IPS-18a (cell line): Measurements from ENCODE around the gene SMOC1.

Experiments used
- H3K27ac ChIP-seq: one replicate; pipeline ENCODE4 v1.5.1; 2013; ENCODE audit warnings: low read length
- H3K27me3 ChIP-seq: one replicate; pipeline ENCODE4 v1.6.1; 2013; ENCODE audit warnings: mild to moderate bottlenecking, low read length; ENCODE audit not compliant: control insufficient read depth, insufficient read depth
- H3K36me3 ChIP-seq: one replicate; pipeline ENCODE4 v1.6.1; 2013; ENCODE audit warnings: low read depth, low read length; ENCODE audit not compliant: control insufficient read depth
- H3K4me1 ChIP-seq: one replicate; pipeline ENCODE4 v1.6.1; 2013; ENCODE audit warnings: low read depth, low read length; ENCODE audit not compliant: control insufficient read depth
- H3K4me3 ChIP-seq: one replicate; pipeline ENCODE4 v1.5.1; 2013; ENCODE audit warnings: low read length
- H3K9ac ChIP-seq: one replicate; pipeline ENCODE4 v1.6.1; 2013; ENCODE audit warnings: mild to moderate bottlenecking, low read length, moderate library complexity
- H3K9me3 ChIP-seq: one replicate; pipeline ENCODE4 v1.6.1; 2013; ENCODE audit warnings: low read depth, low read length; ENCODE audit not compliant: control insufficient read depth

The SMOC1 gene

DNA sequence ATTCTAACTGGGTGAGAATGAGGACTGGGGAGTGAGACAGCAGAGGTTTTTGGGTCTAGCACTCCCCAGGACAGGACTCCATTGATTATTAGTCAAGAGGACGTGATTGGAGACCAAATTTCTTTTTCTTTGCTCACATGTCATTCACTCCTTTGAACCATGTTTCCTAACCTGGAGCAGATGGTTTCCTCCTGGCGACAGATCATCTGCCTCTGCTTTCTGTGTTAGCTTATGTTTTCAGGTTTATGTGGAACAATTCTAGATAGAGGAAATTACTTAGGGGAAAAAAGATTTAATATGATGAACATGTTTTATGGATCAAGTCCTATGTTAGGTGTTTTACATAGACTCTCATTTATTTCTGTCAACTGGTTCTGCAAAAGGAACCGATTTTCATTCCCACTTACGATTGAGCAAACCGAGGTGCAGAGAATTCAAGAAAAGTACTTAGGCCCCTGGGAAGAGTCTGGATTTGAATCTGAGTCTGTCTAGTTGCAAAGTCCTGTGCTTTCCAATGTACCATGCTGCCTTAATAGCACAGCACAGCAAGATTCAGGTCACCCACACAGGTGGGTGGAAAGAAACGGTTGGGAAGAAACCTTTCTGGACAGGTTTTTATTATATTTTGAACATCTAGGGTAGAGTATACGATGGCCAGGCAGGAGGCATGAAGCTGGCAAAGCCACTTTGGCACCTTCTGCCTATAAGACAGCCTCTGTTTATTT, 30.8 kb downstream of the SMOC1 start:
- Histone ChIP-seq H3K4me3 (no peak overlapping the region), H3K27ac (no peak overlapping the region), H3K36me3 (no peaks in the 10 kb centered on the region), H3K27me3 (no peaks in the 10 kb centered on the region), H3K9ac (no peak overlapping the region), H3K4me1 (no peaks in the 10 kb centered on the region), H3K9me3 (no peaks in the 10 kb centered on the region)

DNA sequence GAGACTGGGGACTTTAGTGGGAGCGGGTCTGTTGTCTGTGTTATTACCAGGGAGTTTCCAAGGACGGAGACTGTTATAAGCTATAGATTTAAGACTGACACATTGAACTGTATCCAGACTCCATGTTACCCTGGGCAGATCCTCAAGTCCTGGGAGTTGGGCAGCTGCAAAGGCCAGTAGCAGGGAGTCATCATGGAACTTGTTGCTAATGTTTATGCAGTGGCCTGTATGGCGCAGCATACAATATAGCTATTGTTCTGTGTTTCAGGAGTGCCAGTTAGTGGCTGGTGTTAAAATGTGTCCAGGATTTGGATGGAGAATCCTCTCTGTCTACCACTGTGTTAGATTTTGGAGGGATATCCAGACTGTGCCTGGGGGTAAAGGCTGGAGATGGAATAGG, 31.7 kb downstream of the SMOC1 start:
- no peaks in the 10 kb centered on the region for H3K4me1 ChIP-seq
- no peaks in the 10 kb centered on the region for H3K36me3 ChIP-seq
- H3K4me3 ChIP-seq = no peak overlapping the region
- no peaks in the 10 kb centered on the region for H3K27me3 ChIP-seq
- no peak overlapping the region for H3K9ac ChIP-seq
- no peak overlapping the region for H3K27ac ChIP-seq
- H3K9me3 ChIP-seq = no peaks in the 10 kb centered on the region

DNA sequence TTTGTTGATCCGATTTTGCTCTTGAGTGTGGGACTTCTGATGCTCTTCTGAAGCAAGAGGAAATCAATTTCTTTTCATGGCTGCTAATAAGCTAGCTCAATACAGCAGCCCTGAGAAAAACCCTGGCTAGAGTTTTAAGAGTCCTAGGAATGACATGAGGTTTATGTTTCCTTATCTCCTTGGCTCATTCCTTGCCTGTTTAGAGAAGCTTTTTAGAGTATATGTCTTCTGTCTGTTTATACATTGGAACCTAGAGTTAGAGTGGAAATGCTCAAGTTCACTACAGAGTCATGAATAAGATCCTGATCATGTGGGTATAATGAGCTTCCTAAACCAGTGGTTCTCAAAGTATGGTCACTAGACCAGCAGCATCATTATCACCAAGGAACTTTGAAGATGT, 34.5 kb downstream of the SMOC1 start:
- Histone ChIP-seq H3K4me3 (no peak overlapping the region), H3K27me3 (no peaks in the 10 kb centered on the region), H3K9ac (no peak overlapping the region), H3K27ac (no peak overlapping the region), H3K4me1 (no peaks in the 10 kb centered on the region), H3K9me3 (no peaks in the 10 kb centered on the region), H3K36me3 (no peaks in the 10 kb centered on the region)

DNA sequence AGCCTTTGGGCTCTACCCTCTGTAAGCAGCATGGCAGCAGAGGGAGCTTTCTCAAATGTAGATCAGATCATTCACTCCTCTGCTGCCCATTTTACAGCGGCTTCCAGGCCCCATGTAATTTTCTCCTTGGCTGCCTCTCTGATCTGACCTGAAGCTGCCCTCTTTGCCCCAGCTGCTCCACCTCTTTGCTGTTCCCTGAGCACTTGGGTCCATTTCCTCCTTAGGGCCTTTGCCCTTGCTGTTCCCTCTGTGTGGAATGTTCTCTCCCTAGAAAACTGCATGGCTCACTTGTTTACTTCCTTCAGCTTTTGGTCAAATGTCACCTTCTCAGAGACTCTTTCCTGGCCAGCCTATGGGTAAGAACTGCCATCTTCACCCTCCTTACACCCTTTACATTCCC, 37.2 kb downstream of the SMOC1 start:
- no peak overlapping the region for H3K4me3 ChIP-seq
- H3K36me3 ChIP-seq = no peaks in the 10 kb centered on the region
- H3K4me1 ChIP-seq = no peaks in the 10 kb centered on the region
- H3K27ac ChIP-seq = no peak overlapping the region
- H3K27me3 ChIP-seq = no peaks in the 10 kb centered on the region
- H3K9me3 ChIP-seq = no peaks in the 10 kb centered on the region
- no peak overlapping the region for H3K9ac ChIP-seq

DNA sequence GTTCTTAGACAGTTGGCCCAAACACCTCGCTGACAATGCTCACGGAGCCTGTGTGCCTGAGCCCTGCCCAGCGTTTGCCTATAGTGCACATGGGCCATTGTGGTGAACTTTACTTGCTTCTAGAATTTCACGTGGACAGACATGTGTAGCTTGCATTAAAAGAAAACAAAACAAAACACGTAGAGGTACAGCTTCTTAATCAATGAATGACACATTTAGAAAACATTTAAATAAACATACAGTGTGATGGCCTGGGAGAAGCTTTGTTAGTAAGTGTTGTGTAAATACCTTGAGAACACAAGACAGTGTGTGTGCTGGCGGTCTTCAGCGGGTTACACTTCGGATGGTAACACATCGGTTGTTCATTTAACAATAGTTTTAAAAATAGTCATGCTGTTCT, 38.1 kb downstream of the SMOC1 start:
- Histone ChIP-seq H3K27ac (no peak overlapping the region), H3K27me3 (no peaks in the 10 kb centered on the region), H3K36me3 (no peaks in the 10 kb centered on the region), H3K9me3 (no peaks in the 10 kb centered on the region), H3K4me1 (no peaks in the 10 kb centered on the region), H3K4me3 (no peak overlapping the region), H3K9ac (no peak overlapping the region)

DNA sequence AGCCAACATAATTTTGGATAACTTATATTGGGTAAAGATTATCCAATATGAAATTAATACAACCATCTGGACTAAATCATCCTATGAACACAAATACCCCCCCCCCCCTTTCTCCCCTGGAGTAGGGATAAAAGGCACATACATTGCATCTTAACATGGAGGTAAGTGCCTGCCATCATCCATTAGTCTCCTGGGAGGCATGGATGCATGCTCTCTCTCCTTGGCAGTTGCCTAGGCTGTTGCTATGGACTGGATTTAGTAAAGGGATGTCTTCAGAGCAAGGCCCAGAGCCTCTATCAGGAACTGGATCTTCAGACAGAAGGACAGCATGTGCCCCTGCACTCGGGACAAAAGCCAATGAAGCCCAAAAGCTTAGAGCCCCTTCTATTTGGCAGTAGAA, 40.6 kb downstream of the SMOC1 start:
- H3K36me3 ChIP-seq = no peaks in the 10 kb centered on the region
- no peak overlapping the region for H3K9ac ChIP-seq
- no peaks in the 10 kb centered on the region for H3K27me3 ChIP-seq

DNA sequence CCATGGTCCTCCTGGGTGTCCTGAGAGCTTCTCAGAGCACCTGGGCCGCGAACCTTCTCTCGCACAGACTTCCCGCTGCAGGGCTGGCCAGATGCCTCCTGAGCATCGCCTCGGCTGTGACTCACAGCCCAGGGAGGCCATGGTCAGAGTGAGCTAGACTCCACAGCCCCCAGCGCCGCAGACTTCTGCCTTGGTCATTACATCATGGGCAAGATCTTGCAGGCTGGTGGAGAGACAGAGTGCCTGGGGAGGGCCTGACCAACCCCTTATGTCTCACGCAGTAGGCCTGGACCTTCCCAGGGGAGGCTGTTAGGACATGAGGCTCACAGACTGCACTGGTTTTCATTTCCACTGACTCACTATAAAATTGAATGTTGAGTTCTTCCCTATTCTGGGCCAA, 41.8 kb downstream of the SMOC1 start:
- Histone ChIP-seq H3K27ac (no peak overlapping the region), H3K9me3 (no peaks in the 10 kb centered on the region), H3K4me3 (no peak overlapping the region), H3K27me3 (no peaks in the 10 kb centered on the region), H3K4me1 (no peaks in the 10 kb centered on the region), H3K9ac (no peak overlapping the region), H3K36me3 (no peaks in the 10 kb centered on the region)

More for the DNA sequence above, 40.6 kb downstream of the SMOC1 start:
- H3K4me3 ChIP-seq = no peak overlapping the region
- H3K4me1 ChIP-seq = no peaks in the 10 kb centered on the region
- H3K9me3 ChIP-seq = no peaks in the 10 kb centered on the region
- H3K27ac ChIP-seq = no peak overlapping the region

DNA sequence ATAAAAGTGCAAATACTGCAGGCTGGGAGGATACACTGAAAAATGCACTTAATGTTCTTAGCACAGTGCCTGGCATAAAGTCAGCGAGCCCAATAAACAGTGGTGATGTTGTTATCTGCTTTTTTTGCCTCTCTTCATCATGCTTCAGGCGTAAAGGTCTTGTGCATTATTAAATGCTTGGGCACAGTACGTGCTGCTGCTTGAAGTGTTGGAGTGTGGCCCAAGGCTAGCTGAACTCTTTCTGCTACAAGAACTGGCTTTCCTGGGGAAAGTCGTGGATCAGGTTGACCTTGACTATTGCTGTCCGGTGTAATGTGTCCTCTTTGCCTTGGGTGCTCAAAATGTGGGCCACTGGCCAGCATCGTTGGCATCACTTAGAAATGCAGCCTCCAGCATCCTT, 43.0 kb downstream of the SMOC1 start:
- Histone ChIP-seq H3K4me1 (no peaks in the 10 kb centered on the region), H3K9ac (no peak overlapping the region), H3K9me3 (no peaks in the 10 kb centered on the region), H3K36me3 (no peaks in the 10 kb centered on the region), H3K4me3 (no peak overlapping the region), H3K27me3 (no peaks in the 10 kb centered on the region), H3K27ac (no peak overlapping the region)

DNA sequence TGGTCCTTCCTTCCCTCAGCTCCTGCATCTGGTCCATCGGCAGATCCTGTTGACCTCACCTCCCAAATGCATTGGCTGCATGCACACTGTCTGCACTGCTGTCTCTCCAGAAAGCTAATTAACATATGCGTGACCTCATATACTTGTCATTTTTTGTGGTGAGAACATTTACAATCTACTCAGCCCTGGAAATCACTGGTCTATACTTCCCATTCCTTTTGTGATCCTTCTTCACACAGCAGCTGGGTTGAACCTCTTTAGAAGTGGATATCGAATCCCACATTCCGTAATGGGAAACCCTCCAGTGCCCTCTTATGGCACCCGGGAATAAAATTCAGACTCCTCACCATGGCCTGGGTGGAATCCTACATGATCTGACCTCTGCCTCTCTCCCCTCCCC, 45.0 kb downstream of the SMOC1 start:
- H3K27ac ChIP-seq = no peak overlapping the region
- H3K9ac ChIP-seq = no peak overlapping the region
- H3K27me3 ChIP-seq = no peaks in the 10 kb centered on the region
- no peaks in the 10 kb centered on the region for H3K9me3 ChIP-seq
- no peaks in the 10 kb centered on the region for H3K4me1 ChIP-seq
- no peak overlapping the region for H3K4me3 ChIP-seq
- no peaks in the 10 kb centered on the region for H3K36me3 ChIP-seq

DNA sequence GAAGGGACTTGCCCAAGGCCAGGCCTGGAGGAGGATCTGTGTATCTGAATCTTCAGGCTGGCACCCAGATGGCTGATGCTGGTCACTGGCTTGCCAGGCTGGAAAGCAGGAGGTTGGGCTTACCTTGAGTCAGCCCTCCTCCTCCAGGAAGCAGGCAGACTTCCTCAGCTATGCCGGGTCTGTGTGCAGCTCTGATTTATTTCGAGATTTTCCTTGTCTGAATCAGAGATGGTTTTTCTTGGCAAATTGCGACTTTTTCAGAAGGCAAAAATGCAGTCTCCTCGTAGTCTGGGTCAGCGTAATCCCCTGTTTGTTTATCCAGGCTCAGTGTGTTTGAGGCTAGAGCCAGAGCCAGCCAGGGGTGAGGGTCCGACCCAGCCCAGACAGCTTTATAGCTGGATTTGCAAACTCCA, 48.9 kb downstream of the SMOC1 start:
- Histone ChIP-seq H3K4me1 (peaks cover 8% of the 10 kb centered on the region), H3K27ac (no peak overlapping the region), H3K9me3 (no peaks in the 10 kb centered on the region), H3K9ac (no peak overlapping the region), H3K36me3 (no peaks in the 10 kb centered on the region), H3K4me3 (no peak overlapping the region), H3K27me3 (no peaks in the 10 kb centered on the region)

DNA sequence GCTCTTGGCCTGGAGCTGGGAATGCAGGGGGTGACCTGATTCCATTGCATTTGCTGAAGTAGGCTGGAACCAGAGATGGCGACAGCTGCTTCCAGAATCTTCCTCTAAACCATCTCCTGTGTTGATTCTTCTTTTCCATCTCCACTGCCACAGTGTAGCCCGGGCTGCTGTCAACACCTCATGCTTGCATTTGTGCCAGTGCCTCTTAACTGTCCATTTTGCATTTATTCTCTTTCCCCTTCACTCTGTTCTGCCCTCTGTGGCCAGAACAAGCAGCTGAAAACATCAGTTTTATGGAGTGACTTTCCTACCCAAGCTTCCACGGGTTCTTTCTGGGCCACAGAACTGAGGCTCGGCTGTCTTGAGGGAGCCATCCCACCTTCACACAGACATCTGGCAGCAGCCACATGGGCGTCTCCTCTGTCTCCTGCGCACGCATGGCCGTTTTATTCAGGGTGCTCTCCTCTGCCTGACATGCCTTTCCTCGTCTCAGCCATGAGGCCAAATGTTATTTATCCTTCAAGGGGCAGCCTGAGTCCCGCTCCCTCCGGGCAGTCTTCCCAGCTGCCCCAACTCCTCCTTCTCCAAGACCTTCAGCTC, 51.7 kb downstream of the SMOC1 start:
- Histone ChIP-seq H3K9me3 (no peaks in the 10 kb centered on the region), H3K36me3 (no peaks in the 10 kb centered on the region), H3K27me3 (no peaks in the 10 kb centered on the region), H3K4me1 (peaks cover 8% of the 10 kb centered on the region), H3K9ac (no peak overlapping the region), H3K4me3 (no peak overlapping the region), H3K27ac (no peak overlapping the region)

DNA sequence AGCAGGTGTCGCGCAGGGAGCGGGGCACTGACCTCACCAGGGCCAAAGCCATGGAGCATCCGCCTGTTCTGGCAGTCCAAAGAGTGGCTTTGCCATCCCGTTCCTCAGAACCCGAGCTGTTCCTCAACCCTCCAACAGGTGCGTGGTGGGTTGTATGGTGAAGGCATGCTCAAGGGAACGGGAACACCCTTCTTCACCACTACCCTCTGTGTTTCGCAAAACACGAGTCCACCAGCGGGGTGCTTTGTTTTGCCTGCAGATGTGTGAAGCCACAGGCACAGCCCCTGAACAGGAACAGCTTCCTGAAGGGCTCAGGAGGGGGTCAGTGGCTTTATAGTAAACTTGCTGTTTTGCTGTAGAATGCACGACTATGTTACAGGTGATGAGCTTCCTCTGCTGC, 52.7 kb downstream of the SMOC1 start:
- Histone ChIP-seq H3K27ac (no peak overlapping the region), H3K4me1 (peaks cover 8% of the 10 kb centered on the region), H3K9ac (no peak overlapping the region), H3K9me3 (no peaks in the 10 kb centered on the region), H3K4me3 (no peak overlapping the region), H3K27me3 (no peaks in the 10 kb centered on the region), H3K36me3 (no peaks in the 10 kb centered on the region)
